Measurements from ENCODE around the gene WFDC5. TPM values are rescaled to one million over a fixed set of nuclear protein-coding genes. Genes with fewer than 3 reads are reported as not detected.

The WFDC5 gene
- total and polyA plus RNA-seq, 9 of the 15 experiments (the other 6 are each of a cell fraction or from before 2014, with no cell fraction given): not detected

GRCh38 chr20:45070932-45071632 is 43.9 kb downstream of the WFDC5 start (continued):
- TF ChIP-seq ZNF609 (CRISPR knock-in tag; IDR thresholded peaks at IDR 0.05; ENCODE audit: borderline replicate concordance) (no peak), JUN (IDR thresholded peaks at IDR 0.05; ENCODE audit: borderline replicate concordance, low read depth, low read length) (peak; percentile 95), JUN (CRISPR knock-in tag; IDR thresholded peaks at IDR 0.05; ENCODE audit: borderline replicate concordance) (no peak), ELK3 (CRISPR knock-in tag; IDR thresholded peaks at IDR 0.05) (no peak), ZC3H11A (IDR thresholded peaks at IDR 0.05; ENCODE audit: low read depth, low read length) (no peak), KDM1A (IDR thresholded peaks at IDR 0.05) (peak; percentile 41 to 67; a peak in 2 of 4 replicates), SOX6 (IDR thresholded peaks at IDR 0.05) (peak; percentile 97), PHB (CRISPR knock-in tag; IDR thresholded peaks at IDR 0.05) (no peak), YY1 (IDR thresholded peaks at IDR 0.05; ENCODE audit: borderline replicate concordance in 1 of 3, control insufficient read depth in 1 of 3, extremely low read depth in 1 of 3, insufficient read depth in 3 of 3, insufficient read length in 1 of 3, insufficient replicate concordance in 2 of 3, low read depth in 1 of 3, low read length in 2 of 3) (no peak), ZNF699 (CRISPR knock-in tag; IDR thresholded peaks at IDR 0.05; ENCODE audit: insufficient replicate concordance) (no peak), ZNF584 (CRISPR knock-in tag; IDR thresholded peaks at IDR 0.05; ENCODE audit: low read depth) (0 out of 2 replicates have a peak, but pooled peaks have one; percentile 25), MTA2 (IDR thresholded peaks at IDR 0.05; ENCODE audit: low read depth) (peak; percentile 73), SRF (CRISPR knock-in tag; IDR thresholded peaks at IDR 0.05) (peak in 1 of 2 experiments; percentile 68; a peak in 1 of 4 replicates), ILF3 (IDR thresholded peaks at IDR 0.05; ENCODE audit: borderline replicate concordance) (no peak), DMBX1 (CRISPR knock-in tag; IDR thresholded peaks at IDR 0.05; ENCODE audit: borderline replicate concordance) (no peak), HDAC8 (tag; IDR thresholded peaks at IDR 0.05) (no peak), CEBPG (CRISPR knock-in tag; IDR thresholded peaks at IDR 0.05) (peak; percentile 56), CEBPG (tag; conservative IDR thresholded peaks at IDR 0.05 in 1 of 2, IDR thresholded peaks at IDR 0.05 in 1 of 2) (peak; percentile 72 to 79), PHTF2 (CRISPR knock-in tag; IDR thresholded peaks at IDR 0.05) (no peak), DEAF1 (CRISPR knock-in tag; IDR thresholded peaks at IDR 0.05) (no peak)

All from K562 (cell line).